ENCODE measurements around the gene MPDU1.

DNA sequence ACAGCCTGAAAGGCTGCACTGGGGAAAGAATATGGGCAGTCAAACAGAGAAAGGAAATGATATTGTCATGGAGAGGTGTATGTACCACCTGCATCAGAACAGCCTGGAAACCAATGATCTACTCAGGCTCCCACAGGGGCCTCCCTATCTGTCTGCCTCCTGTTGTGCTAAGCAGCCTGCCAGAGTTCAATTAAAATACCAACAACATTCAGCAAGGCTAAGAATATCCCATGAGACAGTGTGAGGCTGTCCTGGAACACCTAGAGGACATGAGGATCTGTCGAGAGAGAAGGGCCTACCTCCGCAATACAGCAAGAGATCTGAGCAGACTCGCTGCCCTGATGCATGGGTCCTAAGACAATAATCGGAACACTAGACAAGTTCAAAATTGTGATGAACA is 22.6 kb downstream of the MPDU1 start:
- TF ChIP-seq EZH2 (IDR thresholded peaks at IDR 0.05) (no peak), POLR2AphosphoS5 (IDR thresholded peaks at IDR 0.05; ENCODE audit: borderline replicate concordance, low read depth, low read length) (no peak), FOXP2 (optimal IDR thresholded peaks at IDR 0.05; ENCODE audit: control extremely low read depth, extremely low read length, insufficient read depth) (no peak)
